ENCODE measurements around the gene RCSD1.

The RCSD1 gene

DNA sequence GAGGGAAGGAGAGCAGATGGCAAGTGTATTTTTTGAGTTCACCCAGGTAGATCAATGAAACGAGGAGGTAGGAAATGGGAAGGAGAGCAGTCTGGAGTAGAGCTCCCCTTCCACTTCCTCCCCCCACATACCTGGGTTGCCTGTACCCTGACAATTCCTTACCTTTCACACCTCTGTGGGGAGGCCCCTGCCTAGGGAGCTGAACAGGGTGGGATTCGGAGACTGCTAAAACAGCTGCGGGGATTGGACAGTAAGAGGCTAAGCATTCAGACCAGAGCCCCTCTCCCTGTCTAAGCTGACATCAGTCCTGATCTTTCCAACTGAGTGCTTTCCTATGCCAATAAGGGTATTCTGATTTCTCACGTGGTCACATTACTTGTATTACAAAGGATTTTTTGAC lies 14.5 kb downstream of the RCSD1 start:
- no peak for DNase-seq

DNA sequence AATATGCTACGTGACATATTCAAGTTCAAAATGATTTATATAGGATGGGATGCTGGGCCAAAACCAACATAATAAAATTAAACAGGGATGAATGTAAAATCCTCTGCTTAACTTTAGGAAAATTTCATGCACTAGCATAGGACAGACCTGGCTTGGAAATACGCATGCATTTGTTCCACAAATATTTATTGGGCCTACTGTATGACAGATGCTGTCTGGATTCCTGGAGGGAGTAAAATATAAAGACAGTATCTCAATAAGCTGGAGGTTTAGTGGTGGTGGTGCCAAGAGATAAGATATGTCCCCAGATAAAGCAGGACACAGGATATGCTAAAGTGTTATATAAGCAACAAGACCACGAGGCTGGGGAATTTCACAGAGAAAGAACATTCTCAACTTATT lies 15.1 kb downstream of the RCSD1 start:
- DNase-seq: no peak

DNA sequence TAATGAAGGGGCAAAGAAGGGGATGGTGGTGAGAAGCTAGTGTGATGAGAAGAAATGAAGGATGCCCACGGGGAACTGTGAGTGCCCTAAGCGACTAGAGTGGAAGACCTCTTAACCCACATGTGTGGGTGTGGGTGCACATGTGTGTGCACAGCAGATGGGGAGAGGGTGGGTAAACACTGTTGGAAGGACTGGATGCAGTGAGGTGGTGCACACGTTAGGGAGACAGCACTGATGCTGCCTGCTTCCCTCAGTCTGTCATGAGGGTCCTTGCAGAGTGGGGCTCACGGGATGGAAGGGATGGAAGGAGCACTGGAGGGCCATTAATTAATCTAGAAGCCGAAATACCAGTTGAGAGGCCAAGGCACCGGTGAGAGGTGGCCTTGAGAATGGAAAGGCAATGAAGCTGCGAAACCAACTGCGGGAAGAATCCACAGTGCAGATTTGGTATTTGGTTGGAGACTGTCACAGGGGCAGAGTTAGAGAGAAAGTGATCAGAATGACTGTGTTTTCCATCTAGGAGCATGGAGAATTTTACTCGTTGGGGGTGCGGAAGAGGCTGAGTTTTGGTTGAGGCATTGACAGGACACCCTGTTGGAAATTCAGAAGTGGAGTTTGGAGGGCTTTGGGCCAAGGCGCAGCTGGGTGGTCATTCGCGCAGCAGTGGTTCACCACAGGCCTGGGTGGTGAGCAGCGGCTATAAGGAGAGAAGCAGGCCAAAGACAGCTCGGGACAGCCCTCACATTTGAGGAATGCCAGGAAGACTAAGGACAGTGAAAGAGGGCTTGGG lies 15.8 kb downstream of the RCSD1 start:
- no peak for DNase-seq

DNA sequence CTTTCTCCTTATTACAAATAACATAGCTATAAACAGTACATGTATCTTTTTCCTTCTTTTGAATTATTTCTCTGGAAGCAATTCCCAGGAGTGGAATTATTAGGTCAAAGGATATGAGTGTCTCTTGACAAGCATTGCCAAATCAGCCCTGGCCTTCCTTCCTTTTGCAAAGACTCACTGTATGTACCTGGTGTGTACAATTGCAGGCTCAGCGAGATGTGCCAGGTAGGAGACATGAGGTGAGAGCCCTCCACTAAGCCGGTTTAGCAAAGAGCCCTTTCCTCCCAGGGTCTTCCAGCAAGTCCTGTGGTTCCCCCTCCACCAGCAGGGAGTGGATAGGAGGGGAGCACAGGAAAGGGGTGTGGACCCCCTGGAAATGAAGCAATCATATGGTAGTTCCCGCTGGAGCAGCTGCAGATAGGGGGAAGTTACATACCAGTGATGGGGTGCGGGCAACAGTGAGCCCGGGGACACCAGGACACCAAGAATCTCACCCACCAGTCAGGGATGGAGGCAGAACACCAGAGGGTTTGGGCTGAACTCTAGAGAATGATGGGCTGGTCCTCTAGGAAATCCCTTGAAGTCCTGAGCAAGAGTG lies 18.3 kb downstream of the RCSD1 start:
- DNase-seq: no peak

DNA sequence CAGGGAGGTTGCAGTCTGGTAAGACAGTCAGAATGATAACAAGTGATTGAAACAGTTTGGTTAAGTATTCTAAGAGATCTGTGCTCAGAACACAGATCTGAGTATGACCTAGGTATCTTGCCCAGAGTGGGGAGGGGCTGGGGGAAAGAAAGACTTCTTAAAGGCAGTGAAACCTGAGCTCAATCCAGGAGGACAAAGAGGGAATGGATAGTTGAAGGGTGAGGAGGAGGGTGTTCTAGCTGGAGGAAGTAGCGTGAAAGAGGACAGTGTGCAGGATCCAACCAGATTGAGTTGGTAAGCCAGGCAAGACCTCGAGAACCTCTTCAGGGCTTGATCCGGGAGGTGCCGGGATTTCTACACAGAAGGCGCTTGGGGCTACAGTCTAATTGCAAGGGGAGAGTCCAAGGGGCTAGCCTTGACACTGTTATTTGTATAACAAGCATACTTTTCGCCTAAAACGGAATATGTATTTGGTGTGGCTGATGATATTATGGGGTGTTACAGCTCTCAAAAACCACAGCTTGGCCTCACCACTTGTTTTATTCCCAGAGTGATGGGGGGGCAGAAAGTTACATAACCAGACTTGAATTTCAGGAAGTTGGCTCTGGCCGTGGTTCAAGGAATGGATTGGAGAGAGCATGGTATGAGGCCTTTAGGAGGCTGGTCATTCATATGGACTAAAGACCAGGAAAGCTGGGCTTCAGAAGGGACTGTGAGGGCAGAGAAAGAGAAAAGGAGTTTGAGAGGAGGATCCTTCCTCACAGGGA lies 19.1 kb downstream of the RCSD1 start:
- DNase-seq: no peak

DNA sequence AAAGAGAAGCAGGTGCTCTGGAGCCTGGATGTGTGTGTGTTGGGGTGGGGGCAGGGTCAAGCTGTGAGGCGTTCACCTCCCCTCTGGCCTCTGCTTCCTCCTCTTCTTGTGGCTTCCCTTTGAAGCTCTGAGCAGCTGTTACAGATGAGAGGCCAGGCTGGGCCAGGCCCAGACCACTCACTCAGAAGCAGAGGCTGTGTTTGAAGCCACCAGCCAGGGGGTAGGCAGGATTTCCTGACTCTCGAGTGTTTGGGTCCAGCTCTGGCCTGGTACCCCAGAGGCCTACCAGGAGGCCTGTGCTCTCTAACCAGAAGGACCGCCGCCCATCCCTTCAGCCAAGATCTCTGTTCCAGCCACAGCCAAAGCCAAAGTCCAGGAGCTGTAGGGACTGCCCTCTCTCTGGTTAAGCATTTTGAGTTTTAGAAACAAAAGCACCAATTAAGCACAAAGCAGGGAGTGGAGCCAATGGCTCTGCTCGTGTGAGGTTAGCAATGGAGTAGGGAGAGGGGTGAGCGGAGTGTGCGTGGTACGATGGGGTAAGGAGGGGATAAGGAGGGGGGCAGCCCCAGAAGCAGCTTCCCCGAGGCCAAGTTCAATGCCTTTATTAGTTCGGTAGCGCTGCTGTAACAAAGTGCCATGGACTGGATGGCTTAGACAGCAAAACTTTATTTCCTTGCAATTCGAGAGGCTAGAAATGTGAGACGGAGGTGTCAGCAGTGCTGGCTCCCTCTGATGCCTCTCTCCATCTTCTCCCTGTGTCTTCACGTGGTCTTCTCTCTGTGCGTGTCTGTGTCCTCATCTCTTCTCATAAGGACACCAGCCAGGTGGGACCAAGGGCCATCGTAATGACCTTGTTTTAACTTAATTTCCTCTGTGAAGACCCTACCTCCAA lies 20.5 kb downstream of the RCSD1 start:
- DNase-seq: no peak

DNA sequence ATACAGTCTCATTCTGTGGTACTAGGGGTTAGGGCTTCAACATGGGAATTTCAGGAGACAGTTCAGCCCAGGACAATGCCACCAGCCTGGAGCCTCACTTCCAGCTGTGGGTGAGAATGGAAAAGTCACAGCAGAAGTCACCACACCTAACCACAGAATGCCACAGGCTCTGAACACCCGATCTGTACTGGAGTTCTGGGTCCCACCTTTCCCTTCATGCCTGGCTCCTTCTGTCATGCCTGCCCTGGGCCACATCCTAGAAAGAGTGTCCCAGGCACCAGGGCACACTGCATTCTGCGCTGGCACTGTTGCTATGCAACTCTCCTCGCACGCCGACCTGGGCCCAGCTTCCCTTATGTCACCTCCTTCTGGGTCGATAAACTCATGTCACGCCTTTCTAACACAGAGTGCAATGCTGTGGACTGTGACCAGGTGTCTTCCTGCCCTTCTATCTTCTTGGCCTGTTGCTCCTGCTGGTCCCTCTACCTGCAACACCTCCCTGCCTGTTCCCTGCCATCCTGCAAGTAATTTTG lies 21.2 kb downstream of the RCSD1 start:
- no peak for DNase-seq

DNA sequence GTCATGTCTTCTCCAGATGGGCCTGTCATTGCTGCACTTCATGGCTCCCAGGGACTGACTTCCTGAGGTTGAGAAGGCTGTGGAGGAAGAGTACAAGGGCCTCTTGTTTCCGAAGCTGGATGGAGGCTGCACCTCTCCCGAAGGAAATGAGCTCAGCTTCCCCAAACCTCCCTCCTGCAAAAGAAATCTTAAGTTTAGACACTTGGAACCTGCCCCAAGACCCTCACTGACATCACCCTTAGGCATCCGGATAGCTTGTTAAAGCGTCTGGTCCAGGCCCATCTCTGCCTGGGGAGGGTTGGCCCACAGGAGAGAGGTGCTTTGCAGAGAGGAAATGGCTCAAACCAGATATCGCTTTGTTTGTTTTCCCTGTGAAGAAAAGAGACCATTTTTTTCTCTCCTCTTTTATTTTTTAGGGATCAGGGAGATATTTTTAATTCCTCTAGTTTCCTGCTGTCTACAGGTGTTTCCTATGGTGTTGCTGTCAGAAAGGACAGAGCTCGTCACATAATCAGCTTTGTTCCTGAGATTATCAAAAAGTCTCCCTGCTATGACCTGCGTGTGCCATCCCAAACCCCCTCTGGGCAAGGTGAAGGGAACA lies 25.0 kb downstream of the RCSD1 start:
- no peak for DNase-seq

DNA sequence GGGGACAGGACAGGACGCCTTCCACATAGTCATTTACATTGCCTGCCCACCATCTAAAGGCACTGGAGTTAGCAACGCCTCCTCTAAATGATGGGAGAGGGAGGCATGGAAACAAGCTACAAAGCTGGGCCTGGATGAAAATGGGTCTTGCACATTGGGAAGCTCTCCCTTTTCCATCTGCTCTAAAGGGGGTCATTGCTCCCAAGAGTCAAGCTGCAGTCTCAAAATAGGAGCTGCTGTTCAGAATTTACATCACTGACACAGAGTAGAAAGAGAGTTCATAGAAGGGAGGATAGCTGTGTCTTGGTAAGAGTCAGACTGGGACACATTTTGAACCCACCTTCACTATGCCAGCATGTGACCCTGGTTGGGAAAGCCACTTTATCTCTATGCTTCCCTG lies 26.6 kb downstream of the RCSD1 start:
- DNase-seq: no peak

DNA sequence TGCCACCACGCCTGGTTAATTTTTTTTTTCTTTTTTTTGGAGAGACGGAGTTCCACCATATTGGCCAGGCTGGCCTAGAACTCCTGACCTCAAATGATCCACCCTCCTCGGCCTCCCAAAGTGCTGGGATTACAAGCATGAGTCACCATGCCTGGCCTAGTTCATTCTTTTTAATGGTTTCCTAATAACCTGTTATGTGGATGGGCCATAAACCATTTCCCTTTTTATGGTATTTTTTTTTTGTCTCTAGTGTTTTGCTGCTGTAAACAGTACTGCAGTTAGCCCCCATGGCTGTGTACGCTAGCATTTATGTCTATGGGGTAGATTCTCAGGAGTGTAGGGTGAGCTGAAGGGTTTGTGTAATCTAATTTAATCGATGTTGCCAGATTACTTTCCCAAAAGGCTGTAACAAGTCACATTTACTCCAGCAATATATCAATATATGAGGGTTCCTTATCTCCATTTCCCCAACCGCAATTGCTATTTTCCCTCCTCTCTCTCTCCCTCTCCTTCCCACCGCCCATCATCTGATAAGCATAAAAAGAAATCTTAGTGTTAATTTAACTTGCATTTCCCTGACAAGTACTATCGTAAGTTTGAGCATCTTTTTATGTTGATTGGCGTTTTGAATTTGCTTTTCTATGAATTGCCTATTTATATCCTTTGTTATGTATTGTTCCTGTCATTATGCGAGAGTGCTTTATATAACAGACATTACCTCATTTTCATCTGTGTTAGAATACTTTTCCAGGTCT lies 28.7 kb downstream of the RCSD1 start:
- DNase-seq: no peak

DNA sequence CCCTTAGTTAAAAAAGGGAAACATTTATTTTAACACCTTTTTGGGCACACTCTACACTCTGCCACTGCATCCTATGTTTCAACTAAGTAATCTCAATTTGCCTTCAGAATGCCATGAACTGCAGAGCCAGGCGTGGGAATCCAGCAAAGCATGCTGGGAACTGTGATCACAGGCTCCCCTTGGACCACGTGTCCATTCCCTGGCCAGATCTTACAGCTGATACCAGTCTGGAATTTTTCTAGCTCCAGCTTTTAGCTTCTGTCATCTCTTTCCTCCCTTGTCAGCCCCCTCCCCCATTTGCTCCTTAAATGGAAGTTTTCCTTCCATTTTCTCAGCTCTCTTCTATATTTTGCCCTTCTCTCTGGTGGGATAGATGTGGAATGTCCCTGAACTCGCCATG lies 29.4 kb downstream of the RCSD1 start:
- DNase-seq: no peak

DNA sequence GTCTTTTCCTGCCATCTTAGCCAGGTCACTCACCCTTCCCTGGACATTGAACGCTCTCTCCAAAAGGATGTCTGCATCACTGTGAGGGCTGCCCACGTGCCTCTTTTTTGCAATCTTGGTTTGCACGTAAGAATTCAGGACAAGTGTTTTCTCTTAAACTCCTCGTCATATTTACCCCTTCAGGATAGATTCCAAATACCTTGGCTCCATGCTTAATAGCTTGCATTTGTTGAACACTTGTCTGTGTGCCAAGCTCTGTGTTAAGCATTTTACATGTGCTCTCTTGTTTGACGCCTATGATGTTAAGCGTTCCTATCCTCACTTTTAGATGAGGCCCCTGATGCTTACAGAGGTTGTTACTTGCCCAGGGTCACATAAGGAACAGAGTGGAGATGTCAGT lies 29.8 kb downstream of the RCSD1 start:
- no peak for DNase-seq

DNA sequence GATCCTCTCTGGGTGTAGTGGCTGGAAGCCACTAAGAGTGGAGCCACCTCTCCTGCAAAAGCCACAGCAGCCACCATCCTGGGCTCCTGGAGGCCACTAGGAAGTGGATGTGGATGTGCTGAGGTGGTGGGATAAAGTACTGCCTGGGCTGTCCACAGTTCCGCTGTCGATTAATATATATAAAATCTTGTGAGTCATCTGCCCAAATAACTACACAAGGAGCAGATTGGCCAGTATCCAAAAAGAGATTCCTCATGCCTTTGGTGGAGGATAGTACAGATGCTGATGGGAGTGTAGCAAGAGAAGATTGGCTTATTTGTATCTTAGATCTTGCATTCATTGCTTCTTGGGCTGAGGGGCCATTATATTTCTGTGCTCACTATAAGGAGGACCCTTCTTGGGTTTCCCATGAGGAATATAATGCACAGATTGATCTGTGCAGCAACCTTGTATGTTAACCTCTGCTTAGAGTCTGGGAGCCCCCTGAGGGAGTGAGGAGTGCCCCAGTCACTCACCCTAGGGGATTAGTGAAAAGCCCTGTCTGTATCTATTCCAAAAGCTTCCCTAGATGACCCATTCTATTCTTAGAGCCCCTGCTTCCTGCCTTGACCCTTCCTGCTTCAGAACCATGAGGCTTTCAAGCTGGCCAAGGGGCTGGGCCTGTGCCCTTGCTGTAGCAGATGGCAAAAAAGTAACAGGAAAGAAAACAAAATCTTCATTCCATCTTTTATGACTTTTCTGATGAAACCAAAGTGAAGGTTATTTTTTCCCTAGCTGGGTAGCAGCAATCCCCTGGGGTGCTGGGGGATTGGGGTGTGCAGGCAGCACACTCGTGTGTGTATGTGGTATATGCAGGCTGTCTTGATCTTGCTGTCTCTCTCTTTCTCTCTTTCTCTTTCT lies 31.7 kb downstream of the RCSD1 start:
- DNase-seq: no peak

DNA sequence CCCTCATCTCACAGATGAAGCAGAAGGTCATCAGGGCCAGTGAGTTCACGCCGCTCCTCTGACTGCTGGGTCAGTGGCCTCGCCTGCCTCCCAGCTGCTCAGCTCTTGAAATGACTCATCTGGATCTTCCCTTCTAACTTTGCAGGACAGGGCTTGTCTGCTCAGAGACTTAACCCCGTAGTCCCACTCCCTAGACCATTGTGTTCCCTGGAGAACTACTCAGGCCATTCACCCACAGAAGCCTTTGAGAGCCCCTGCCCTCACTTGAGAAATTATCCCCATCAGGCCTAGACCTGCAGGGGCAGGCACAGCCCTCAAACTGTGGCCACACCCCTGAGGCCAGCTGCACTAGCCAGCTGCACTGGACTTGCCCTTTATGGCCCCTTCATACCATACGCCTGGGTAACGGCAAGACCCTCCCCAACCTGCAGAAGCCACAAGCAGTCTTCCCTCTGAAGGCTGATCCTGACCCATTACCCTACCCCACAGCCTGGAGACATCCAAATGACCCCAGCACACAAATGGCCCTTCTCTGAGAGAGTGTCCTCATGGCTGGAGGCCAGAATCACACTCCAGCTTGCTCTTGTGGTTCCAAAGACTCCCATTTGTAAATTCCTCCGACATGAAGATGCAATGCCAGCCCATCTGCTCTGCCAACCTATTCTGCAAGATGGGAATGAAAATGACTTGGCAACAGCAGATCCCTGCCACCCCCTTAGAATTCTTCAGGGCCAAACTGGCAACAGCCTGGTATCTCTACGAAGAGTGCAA lies 33.2 kb downstream of the RCSD1 start:
- no peak for DNase-seq

DNA sequence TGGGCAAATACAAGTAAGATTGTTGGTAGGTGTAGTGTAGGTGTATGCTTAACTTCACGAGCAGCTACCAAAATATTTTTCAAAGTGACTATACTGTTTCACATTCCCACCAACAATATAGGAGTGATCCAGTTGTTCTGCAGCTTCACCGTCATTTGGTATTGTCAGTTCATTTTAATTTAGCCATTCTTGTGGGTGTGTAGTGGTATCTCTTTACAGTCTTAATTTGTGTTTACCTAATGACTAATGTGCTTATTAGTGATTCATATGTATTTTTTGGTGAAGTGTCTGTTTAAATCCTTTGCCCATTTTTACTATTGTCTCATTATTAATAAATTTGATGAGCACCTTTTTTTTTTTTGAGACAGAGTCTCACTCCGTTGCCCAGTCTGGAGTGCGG lies 35.4 kb downstream of the RCSD1 start:
- DNase-seq: no peak

DNA sequence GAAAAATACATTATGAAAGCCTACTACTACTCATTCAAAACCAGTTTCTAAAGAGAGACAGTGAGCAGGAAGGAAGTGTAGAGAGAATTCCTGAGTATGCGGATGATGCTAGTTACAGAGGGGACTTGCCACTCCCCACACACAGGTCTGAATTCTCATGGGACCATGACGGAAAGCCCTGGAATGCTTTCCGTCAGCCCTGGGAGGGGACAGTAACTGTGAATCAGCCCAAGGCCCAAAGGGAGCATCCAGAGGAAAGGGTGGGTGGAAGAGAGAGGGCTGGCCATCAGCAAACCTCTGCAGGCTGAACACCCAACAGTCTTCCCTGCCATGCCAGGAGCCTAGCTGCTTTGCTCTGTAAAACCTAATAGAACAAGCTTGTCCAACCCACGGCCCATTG lies 36.4 kb downstream of the RCSD1 start:
- no peak for DNase-seq

DNA sequence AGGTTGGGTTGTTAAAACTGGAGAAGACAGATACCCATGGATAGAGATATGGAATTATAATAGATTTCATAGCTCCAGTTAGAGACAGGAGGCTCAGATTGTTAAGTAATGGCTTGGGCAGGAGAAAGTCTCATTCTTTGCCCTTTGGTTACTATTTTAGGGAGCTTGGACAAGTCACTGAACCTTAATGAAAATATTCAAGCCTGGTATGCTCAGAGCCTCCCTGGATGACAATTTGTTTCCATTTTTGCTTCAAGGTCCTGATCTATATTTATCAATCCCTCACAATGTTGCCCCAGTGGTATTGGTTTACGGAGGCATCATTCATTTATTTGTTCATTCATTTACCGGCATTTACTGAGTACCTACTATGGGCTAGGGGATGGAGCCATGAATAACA lies 37.5 kb downstream of the RCSD1 start:
- no peak for DNase-seq

DNA sequence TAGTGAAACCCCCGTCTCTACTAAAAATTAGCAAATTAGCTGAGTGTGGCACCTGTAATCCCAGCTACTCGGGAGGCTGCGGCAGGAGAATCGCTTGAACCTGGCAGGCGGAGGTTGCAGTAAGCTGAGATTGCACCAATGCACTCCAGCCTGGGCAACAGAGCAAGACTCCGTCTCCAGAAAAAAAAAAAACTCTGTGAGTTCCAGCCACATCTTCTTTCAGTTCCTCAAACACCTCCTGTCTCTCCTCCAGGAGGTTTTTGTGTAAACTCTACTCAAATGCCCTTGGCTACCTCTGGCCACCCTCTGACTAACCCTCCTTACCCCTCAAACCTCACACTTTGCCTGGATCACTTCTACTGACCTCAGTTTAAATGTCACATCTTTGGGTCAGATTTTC lies 38.1 kb downstream of the RCSD1 start:
- DNase-seq: no peak

DNA sequence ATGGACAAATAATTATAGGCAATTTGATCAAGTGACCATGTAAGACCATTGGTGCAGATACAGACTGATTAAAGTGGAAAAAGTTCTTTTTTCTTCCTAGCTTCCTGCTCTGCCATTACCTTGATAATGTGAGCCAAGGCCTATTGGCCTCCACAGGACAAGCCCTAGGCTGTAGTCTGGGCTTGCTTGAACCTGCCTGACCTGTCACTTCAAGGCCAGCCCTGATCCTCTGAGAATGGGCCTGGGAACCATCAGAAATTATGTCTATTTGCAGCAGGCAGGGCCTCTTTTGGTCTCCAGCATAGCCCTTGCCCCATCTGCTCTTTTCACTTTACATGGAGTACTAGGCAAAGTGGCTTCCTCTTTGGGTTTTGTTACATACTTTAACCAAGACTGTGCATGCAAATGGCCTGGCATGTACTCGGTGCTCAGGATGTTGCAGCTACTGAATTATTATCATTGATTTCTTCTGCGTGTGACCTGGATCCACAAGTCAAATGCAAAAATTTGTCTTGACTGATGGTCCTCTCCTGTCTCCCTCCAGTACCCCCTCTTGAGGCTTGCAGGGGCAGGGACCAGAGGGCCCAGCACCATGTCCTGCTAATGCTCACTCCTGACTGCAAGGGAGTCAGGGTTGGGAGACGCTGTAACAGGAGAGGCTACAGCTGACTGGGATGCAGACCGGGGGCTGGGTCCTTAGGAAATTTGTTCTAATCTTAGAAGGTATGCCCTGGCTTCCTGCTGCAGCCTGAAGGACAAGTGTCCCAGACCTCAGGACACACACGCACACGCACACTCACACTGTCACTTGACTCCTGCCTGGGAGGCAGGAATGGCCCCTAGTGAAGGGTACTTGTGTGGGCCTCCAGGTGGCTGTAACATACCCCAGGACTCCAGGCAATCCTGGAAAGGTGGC lies 39.4 kb downstream of the RCSD1 start:
- no peak for DNase-seq

Measured in activated effector memory CD4-positive, alpha-beta T cell treated with Interleukin-2 at 50 U/mL for 16 hours (primary cell).